Mucosa of descending colon (tissue), 3 donors: Measurements from ENCODE around the gene BPIFB2. TPM values are rescaled to one million over a fixed set of nuclear protein-coding genes. Genes with fewer than 3 reads are reported as not detected.

Experiments used
- ATAC-seq: fragments of 200-7000 bp; cut with Tn5 transposase; one replicate; pipeline ENCODE4 v1.9.1; 2020; ENCODE audit warnings: mild to moderate bottlenecking, moderate library complexity
- DNase-seq, 3 donors: peaks; one replicate each; pipeline ENCODE4 v3.0.0-alpha.2; 2020
- H3K36me3 ChIP-seq: fragments of 200-600 bp; one replicate; pipeline ENCODE4 v1.8.0; 2021; ENCODE audit warnings: low read depth, mild to moderate bottlenecking
- H3K4me1 ChIP-seq: fragments of 200-600 bp; one replicate; pipeline ENCODE4 v1.8.0; 2021; ENCODE audit warnings: low read depth, mild to moderate bottlenecking
- H3K4me3 ChIP-seq: fragments of 200-600 bp; one replicate; pipeline ENCODE4 v1.8.0; 2021; ENCODE audit warnings: mild to moderate bottlenecking
- H3K9me3 ChIP-seq: fragments of 200-600 bp; one replicate; pipeline ENCODE4 v1.8.0; 2021; ENCODE audit warnings: mild to moderate bottlenecking
- CTCF ChIP-seq: fragments of 200-600 bp; IDR thresholded peaks from one replicate; pipeline ENCODE4 v1.8.0; 2022; ENCODE audit warnings: antibody characterized with exemption, mild to moderate bottlenecking
- intact Hi-C, 2 donors: fragments of 100-400 bp; cut with DNase I in 1 of 2; cut with micrococcal nuclease in 1 of 2; formaldehyde crosslinking; loops; one replicate each; pipeline versions ENCODE4 v1.11.0 to v1.11.1; 2022; cut with DNase I, micrococcal nuclease
- total RNA-seq, 3 donors: library from RNA; stranded (reverse); fragmentation: NEBNext Ultra II Directional in 2 of 3; extraction: Animal tissue kit (Norgen Biotek cat#: 25700) in 2 of 3; gene quantifications; one replicate each; pipeline versions ENCODE4 v1.2.1 to v1.2.4, GENCODE V29; 2021 to 2023
- donor health status: DM: no; HTN: no; CAD: no; lungs with moderate emphysema.
- donor health status: DM: no; HTN: no; CAD: no.
- donor health status: DM: no; HTN: yes; CAD: no.

Gene BPIFB2
- total RNA-seq, 3 donors from 2014 or later = not detected

- Histone ChIP-seq H3K36me3 (no peaks in the 10 kb centered on the region), H3K4me1 (no peaks in the 10 kb centered on the region), H3K4me3 (no peak within 1 kb of the TSS), H3K9me3 (no peaks in the 10 kb centered on the region)
- intact Hi-C loops = no loop called here
- no peak for ATAC-seq
- DNase-seq = no peak
- TF ChIP-seq CTCF = no peak
These were observed 3.3 kb upstream of the BPIFB2 start, which contains the start of gene SUN5 for GRCh38 chr20:33004141-33004751. TSS of gene SUN5 (minus strand) at chr20:33004433. CDS start at chr20:33004340, 93 bp downstream.

- no peak overlapping the region for H3K4me3 ChIP-seq
- intact Hi-C loops = no loop called here
- H3K36me3 ChIP-seq = no peaks in the 10 kb centered on the region
- no peaks in the 10 kb centered on the region for H3K4me1 ChIP-seq
- DNase-seq = no peak
- no peak for TF ChIP-seq CTCF
- ATAC-seq = no peak
- H3K9me3 ChIP-seq = no peaks in the 10 kb centered on the region
These were observed 2.4 kb upstream of the BPIFB2 start for GRCh38 chr20:33005132-33005566.

- Histone ChIP-seq H3K4me1 (no peaks in the 10 kb centered on the region), H3K9me3 (no peaks in the 10 kb centered on the region), H3K36me3 (no peaks in the 10 kb centered on the region), H3K4me3 (no peak overlapping the region)
- ATAC-seq (no peak), DNase-seq (no peak)
- no peak for TF ChIP-seq CTCF
- intact Hi-C loops = no loop called here
These were observed 1.4 kb upstream of the BPIFB2 start for GRCh38 chr20:33005908-33006775.

- no peak for TF ChIP-seq CTCF
- ATAC-seq (no peak), DNase-seq (no peak)
- Histone ChIP-seq H3K9me3 (no peaks in the 10 kb centered on the region), H3K36me3 (no peaks in the 10 kb centered on the region), H3K4me3 (no peak overlapping the region), H3K4me1 (no peaks in the 10 kb centered on the region)
- intact Hi-C loops = no loop called here
These were observed 628 bp upstream of the BPIFB2 start for GRCh38 chr20:33006776-33007375.

GRCh38 chr20:33008336-33009213 lies 1.1 kb downstream of the BPIFB2 start:
- Histone ChIP-seq H3K4me3 (no peak overlapping the region), H3K36me3 (no peaks in the 10 kb centered on the region), H3K4me1 (no peaks in the 10 kb centered on the region), H3K9me3 (no peaks in the 10 kb centered on the region)
- no peak for TF ChIP-seq CTCF
- intact Hi-C loops = no loop called here
- no peak for DNase-seq
- no peak for ATAC-seq
